Erythroblast (primary cell): ENCODE results near the gene TJAP1.

Source experiments
- GATA1 ChIP-seq: IDR thresholded peaks from 2 replicates; pipeline ENCODE4 v1.6.1; 2011; ENCODE audit warnings: low read depth, mild to moderate bottlenecking, control low read depth, low read length, moderate library complexity
- POLR2A ChIP-seq: IDR thresholded peaks from 2 replicates; pipeline ENCODE4 v1.6.1; 2011; ENCODE audit warnings: mild to moderate bottlenecking, low read length

DNA sequence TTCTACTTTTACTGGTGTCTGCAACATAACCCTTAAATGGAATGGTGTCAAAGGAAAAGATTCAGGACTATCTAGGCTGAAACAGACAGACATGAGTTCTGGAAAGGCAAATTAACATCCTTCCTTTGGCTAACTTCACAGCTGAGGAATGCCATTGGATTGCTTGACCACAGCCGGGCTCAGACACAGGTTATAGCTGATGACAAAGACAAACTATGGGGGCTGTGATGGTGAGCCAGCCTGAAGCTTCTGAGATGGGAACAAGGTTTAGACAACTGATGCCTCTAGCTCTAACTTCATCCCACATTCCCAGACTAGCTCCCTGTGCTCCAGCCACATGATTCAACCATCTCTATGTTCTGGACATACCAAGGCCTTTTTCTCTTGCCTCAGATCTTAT lies 54.8 kb downstream of the TJAP1 start:
- TF ChIP-seq POLR2A (no peak), GATA1 (no peak)
